Measurements from ENCODE around the gene ABCB4. TPM values are rescaled to one million over a fixed set of nuclear protein-coding genes. Genes with fewer than 3 reads are reported as not detected.

ABCB4 gene
- total RNA-seq, 4 donors from 2014 or later: 0.08 to 2.1 (median 0.76) TPM

GRCh38 chr7:87375662-87376435 is 99.6 kb downstream of the ABCB4 start:
- H3K4me3 ChIP-seq (ENCODE audit: low read depth, poor library complexity, severe bottlenecking): no peak overlapping the region
- WGBS, 2 donors: 53 to 56% methylated on average over 5 of the region's 5 CpGs
- intact Hi-C loops (cut with DNase I; ENCODE audit: low total_unique reads): no loop called here
- TF ChIP-seq POLR2A (IDR thresholded peaks at IDR 0.05): no peak
- no peak for TF ChIP-seq CTCF (IDR thresholded peaks at IDR 0.05)
- no peak for DNase-seq (ENCODE audit: low spot score in 2 of 2)

DNA sequence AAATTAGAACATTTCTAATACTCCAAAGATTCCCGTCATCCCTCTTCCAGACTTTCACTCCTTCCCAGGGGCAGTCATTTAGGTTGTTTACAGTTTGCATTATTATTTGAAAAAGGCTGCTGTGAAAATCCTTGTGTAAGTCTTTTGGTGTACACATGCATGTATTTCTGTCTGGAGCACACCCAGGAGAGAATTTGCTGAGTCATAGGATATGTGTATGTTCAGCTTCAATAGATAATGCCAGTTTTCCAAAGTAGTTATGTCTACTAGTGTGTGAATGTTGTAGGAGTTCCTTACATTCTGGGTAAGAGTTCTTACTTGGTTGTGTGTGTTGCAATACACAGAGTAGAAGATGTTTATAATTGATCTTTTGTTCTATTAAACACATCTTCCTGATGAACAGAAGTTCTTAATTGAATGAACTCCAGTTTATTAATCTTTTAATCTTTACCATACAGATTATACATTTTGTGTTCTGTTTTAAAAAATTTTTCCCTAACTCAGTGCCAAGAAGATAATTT is 104.8 kb downstream of the ABCB4 start:
- no peak overlapping the region for H3K4me3 ChIP-seq (ENCODE audit: low read depth, poor library complexity, severe bottlenecking)
- DNase-seq (ENCODE audit: low spot score in 2 of 2): no peak
- WGBS, 2 donors: 86 to 90% methylated on average over 1 of the region's 1 CpG
- intact Hi-C loops (cut with DNase I; ENCODE audit: low total_unique reads): no loop called here
- no peak for TF ChIP-seq POLR2A (IDR thresholded peaks at IDR 0.05)
- no peak for TF ChIP-seq CTCF (IDR thresholded peaks at IDR 0.05)

DNA sequence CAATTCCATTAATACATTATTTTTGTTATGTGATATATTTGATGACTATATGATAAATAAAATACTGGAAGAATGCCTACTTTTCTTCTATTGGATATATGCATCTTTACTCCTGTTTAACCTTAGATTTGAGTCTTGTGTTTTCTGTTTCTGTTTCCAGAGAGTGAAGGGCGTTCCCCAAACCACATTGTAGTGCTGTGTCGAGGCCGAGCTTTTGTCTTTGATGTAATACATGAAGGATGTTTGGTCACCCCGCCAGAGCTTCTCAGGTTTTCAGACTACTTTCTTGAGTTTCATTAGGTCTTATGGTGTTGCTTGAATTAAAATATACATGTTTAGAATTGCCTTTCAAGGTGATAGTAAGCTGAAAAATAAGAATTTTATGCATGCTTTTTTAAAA is 106.3 kb downstream of the ABCB4 start:
- DNase-seq (ENCODE audit: low spot score in 2 of 2): no peak
- 91 to 93% methylated on average over 4 of the region's 4 CpGs for WGBS, 2 donors

DNA sequence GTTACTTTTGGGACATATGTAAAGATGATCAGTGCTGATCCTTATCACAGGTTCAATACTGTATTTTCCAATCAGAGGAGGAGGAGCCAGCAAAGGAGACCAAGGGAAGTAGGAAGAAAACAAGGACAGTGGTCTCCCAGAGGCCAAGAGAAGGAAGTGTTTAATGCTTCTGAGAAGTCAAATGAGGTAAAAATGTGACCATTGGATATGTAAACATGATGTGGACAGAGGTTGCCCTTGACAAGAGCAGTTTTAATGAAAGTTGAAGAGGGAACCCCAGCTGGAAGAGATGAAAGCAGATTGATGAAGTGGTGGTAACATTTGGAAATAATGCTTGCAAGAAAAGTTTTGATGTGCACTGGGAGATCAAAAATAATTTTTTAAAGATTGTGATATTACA is 111.2 kb downstream of the ABCB4 start:
- DNase-seq (ENCODE audit: low spot score in 2 of 2): no peak
- no peak for TF ChIP-seq POLR2A (IDR thresholded peaks at IDR 0.05)
- TF ChIP-seq CTCF (IDR thresholded peaks at IDR 0.05): no peak
- intact Hi-C loops (cut with DNase I; ENCODE audit: low total_unique reads): no loop called here
- H3K4me3 ChIP-seq (ENCODE audit: low read depth, poor library complexity, severe bottlenecking): no peak overlapping the region

More for the DNA sequence above, 106.3 kb downstream of the ABCB4 start:
- no peak overlapping the region for H3K4me3 ChIP-seq (ENCODE audit: low read depth, poor library complexity, severe bottlenecking)
- intact Hi-C loops (cut with DNase I; ENCODE audit: low total_unique reads): no loop called here
- no peak for TF ChIP-seq CTCF (IDR thresholded peaks at IDR 0.05)
- TF ChIP-seq POLR2A (IDR thresholded peaks at IDR 0.05): no peak

DNA sequence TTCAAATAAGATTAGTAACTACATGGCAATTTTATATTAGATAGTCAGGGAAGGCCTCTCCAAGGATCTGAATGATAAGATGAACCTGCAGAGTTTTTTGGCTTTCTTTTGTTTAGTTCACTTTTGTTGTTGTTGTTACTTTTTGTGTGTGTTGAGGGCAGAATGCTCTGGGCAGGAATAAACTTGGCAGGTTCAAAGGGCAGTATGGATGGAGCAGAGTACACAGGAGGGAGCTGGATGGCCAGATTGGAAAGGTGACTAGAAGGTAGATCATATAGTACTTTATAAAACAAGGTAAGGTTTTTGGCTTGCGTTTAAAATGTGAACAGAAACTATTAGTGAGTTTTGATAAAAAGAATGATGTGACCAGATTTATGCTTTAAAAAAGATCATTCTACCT is 112.1 kb downstream of the ABCB4 start:
- 97 to 98% methylated on average over 1 of the region's 1 CpG for WGBS, 2 donors

More for the DNA sequence above, 112.1 kb downstream of the ABCB4 start:
- H3K4me3 ChIP-seq (ENCODE audit: low read depth, poor library complexity, severe bottlenecking): no peak overlapping the region
- DNase-seq (ENCODE audit: low spot score in 2 of 2): no peak
- intact Hi-C loops (cut with DNase I; ENCODE audit: low total_unique reads): no loop called here
- TF ChIP-seq CTCF (IDR thresholded peaks at IDR 0.05) (no peak), POLR2A (IDR thresholded peaks at IDR 0.05) (no peak)

Data from lower leg skin (tissue), 4 donors.